ENCODE measurements around the gene STX7. TPM values are rescaled to one million over a fixed set of nuclear protein-coding genes. Genes with fewer than 3 reads are reported as not detected.

STX7 gene
- total RNA-seq, 2 experiments from 2014 or later = 11.8 to 15.1 TPM

DNA sequence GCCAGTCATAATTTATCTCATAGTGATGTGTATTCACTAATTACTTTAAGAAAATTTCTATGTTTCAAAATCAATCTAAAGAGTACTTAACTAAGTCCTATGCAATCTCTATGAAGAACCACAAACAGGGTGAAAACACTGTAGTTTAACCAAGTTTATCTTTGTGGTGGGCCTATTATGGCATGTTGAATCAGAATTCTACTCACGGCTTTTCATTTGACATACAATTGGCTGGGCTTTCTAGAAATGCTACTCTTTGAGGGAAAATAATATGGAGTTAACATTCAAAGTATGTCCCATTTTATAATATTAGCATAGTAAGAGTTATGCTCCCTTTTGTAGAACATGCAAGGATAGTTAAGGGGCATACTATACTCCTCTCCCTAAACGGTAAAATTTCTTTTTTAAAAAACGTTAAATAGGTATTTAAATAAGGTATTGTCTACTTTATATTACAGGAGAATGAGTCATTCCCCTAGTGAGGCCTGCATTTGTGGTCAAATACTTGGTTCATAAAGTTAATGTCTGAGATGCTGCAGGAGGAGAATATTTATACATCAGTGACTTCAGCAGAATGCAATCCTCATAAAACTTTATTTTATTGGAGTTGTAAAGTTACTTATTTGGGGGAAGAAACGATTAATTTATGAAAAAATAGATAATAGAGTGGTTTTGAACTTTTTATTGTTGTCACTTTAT is 113.4 kb downstream of the STX7 start:
- Mint-ChIP-seq H3K4me3 (no peak overlapping the region), H3K27me3 (peaks cover 57% of the 10 kb centered on the region), H3K27ac (no peak overlapping the region), H3K4me1 (ENCODE audit: low read depth) (peaks cover 14% of the 10 kb centered on the region), H3K9me3 (peaks cover 13% of the 10 kb centered on the region), H3K36me3 (ENCODE audit: low read depth) (no peaks in the 10 kb centered on the region)
- TF ChIP-seq, protein P1, sequence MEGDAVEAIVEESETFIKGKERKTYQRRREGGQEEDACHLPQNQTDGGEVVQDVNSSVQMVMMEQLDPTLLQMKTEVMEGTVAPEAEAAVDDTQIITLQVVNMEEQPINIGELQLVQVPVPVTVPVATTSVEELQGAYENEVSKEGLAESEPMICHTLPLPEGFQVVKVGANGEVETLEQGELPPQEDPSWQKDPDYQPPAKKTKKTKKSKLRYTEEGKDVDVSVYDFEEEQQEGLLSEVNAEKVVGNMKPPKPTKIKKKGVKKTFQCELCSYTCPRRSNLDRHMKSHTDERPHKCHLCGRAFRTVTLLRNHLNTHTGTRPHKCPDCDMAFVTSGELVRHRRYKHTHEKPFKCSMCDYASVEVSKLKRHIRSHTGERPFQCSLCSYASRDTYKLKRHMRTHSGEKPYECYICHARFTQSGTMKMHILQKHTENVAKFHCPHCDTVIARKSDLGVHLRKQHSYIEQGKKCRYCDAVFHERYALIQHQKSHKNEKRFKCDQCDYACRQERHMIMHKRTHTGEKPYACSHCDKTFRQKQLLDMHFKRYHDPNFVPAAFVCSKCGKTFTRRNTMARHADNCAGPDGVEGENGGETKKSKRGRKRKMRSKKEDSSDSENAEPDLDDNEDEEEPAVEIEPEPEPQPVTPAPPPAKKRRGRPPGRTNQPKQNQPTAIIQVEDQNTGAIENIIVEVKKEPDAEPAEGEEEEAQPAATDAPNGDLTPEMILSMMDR (IDR thresholded peaks at IDR 0.05) = no peak
- no peak for ATAC-seq
- ChIA-PET POLR2A (no interaction called here), CTCF (interaction anchor here (2.0 kb wide), 1 partner anchor 120 kb away, joined by 5 read pairs; no protein-coding TSS in a partner anchor)
- intact Hi-C loops (cut with micrococcal nuclease) = no loop called here
- DNase-seq = no peak

Other genes starting within 250 kb of the STX7 start
- not detected for gene MOXD1, start 111.6 kb downstream of the STX7 start, total RNA-seq
- gene TAAR9, start 25.2 kb upstream of the STX7 start, total RNA-seq = not detected
- not detected for gene TAAR8, start 39.6 kb upstream of the STX7 start, total RNA-seq
- gene TAAR6, start 57.2 kb upstream of the STX7 start, total RNA-seq = not detected
- gene TAAR5, start 76.6 kb upstream of the STX7 start, total RNA-seq = not detected
- gene TAAR2, start 111.2 kb upstream of the STX7 start, total RNA-seq = not detected
- gene TAAR1, start 146.1 kb upstream of the STX7 start, total RNA-seq = not detected
- not detected for gene VNN1, start 200.9 kb upstream of the STX7 start, total RNA-seq
- gene VNN2, start 244.8 kb upstream of the STX7 start, total RNA-seq = 10 to 100 TPM; 10.5 to 11.7 TPM

Measured in activated CD8-positive, alpha-beta T cell treated with anti-CD3 and anti-CD28 coated beads for 36 hours (primary cell).